Astrocyte (in vitro differentiated cells and primary cell): ENCODE measurements around the gene MRPS11.

Source experiments
- CTCF ChIP-seq: IDR thresholded peaks from 2 replicates; pipeline ENCODE4 v1.5.1; 2011; ENCODE audit warnings: low read depth, mild to moderate bottlenecking, inconsistent platforms, low read length, moderate library complexity; ENCODE audit not compliant: insufficient read depth
- EZH2 ChIP-seq: IDR thresholded peaks from 2 replicates; pipeline ENCODE4 v1.6.1; 2012; ENCODE audit warnings: mild to moderate bottlenecking, low read length, inconsistent platforms; ENCODE audit not compliant: insufficient read depth

GRCh38 chr15:88505721-88506120 is 38.2 kb downstream of the MRPS11 start:
- TF ChIP-seq CTCF (no peak), EZH2 (no peak)
